Retinal pigment epithelial cell (primary cell): ENCODE data around the gene SCRN3.

Experiments used
- DNase-seq: peaks from one replicate; pipeline ENCODE4 v3.0.0-alpha.2; 2010; ENCODE audit warnings: low read depth
- H3K4me3 ChIP-seq: 2 replicates; pipeline ENCODE4 v1.5.1; 2011; ENCODE audit warnings: mild to moderate bottlenecking, low read length, control low read depth, moderate library complexity
- TF ChIP-seq, protein P1 (sequence below): conservative IDR thresholded peaks from 2 replicates; pipeline ENCODE4 v1.5.1; 2011; ENCODE audit warnings: low read depth, low read length, control low read depth, inconsistent platforms

Gene SCRN3

DNA sequence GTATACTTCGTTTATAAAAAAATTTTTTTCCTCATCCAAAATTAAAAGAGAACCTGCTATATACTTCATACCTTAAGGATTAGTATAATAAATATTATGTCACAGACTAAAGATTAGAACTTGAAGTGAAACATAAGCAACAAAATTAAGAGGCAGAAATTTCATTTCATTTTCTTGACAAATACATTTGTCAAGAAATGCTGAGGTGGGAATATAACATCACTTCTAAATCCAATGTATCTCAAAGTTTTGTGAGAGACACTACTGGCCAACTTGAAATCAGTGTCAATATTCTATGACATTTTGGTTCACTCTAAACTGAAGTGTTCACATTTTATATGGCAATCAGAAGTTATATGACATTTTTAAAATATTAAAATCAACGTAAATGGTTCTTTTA, 43.8 kb downstream of the SCRN3 start:
- TF ChIP-seq, protein P1, sequence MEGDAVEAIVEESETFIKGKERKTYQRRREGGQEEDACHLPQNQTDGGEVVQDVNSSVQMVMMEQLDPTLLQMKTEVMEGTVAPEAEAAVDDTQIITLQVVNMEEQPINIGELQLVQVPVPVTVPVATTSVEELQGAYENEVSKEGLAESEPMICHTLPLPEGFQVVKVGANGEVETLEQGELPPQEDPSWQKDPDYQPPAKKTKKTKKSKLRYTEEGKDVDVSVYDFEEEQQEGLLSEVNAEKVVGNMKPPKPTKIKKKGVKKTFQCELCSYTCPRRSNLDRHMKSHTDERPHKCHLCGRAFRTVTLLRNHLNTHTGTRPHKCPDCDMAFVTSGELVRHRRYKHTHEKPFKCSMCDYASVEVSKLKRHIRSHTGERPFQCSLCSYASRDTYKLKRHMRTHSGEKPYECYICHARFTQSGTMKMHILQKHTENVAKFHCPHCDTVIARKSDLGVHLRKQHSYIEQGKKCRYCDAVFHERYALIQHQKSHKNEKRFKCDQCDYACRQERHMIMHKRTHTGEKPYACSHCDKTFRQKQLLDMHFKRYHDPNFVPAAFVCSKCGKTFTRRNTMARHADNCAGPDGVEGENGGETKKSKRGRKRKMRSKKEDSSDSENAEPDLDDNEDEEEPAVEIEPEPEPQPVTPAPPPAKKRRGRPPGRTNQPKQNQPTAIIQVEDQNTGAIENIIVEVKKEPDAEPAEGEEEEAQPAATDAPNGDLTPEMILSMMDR: no peak
- no peak overlapping the region for H3K4me3 ChIP-seq
- DNase-seq: no peak

DNA sequence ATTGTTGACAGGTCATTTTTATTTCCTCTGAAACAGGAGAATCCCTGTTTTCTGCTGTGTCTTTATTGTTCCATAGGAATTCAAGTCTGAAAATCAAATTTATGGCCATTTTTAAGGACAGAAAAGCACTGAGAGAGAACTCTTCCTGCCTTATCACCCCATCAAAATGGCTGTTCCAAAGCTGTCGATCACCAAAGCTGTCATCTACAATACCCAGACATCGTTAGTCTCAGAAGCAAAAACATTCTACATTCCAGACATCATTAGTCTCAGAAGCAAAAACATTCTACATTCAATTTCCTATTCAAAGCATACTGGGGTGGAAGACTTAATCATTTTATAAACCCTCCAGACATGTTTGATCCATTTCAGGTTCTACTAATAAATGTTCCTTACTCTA, 44.4 kb downstream of the SCRN3 start:
- H3K4me3 ChIP-seq: no peak overlapping the region
- TF ChIP-seq, protein P1: no peak
- DNase-seq: no peak

DNA sequence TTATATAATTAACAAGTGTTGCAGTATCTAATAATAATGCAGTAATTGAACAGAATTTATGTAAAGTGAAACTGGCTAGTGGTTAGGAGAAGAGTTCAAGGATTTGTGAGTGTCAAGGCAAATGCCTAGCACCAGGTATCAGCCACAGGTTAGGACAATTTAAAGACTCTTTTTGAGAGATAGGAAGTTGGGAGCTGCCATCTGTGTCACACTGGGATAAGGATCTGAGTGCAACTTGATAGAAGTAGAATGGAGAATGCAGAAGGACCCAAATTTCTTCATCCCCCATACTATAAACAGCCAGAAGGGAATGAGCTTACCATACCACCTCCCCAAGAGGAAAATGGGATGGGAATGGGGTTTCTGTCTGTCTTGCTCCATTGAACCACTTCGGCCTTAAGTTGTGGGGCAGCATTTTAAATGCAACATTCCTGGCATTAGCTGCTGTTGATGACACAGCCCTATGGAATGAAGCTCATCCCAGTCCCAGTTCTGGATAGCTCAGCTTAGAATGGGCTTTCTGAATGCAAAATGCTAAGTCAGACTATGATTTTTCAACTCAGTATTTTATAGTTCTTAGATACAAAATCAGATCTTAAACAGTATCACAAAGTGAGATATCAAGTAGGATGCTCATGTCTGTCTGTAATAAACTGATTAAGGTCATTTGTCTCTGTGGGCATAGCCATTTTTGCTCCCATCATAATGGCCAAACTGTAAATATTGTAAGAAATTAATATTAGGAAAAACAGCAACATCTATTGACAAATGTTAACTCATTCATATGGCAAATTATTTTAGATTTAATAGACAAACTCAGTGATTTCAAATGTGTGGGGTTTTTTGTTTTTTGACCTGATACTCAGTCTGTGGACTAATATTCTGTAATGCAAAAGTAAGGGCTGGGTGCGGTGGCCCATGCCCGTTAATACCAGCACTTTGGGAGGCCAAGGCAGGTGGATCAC, 47.3 kb downstream of the SCRN3 start:
- H3K4me3 ChIP-seq: no peak overlapping the region
- peak; percentile 24 for DNase-seq
- TF ChIP-seq, protein P1: no peak

DNA sequence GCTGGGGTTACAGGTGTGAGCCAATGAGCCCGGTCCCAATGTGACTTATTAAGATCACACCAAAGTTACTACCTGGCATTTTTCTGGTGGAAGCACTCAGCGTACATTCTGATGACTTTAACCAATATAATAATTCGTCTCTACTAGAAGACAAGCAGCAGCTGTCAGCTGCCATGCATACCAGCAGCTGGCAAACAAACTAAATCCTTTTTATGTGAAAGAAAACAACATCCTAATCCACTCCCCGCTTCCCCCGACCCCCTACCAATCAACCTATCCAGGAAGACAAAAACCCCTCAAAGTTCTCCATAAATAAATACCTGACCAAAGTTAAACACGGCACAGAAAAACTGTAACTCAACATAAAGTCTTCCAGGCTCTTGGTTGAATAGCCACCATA, 49.2 kb downstream of the SCRN3 start:
- TF ChIP-seq, protein P1: no peak
- no peak overlapping the region for H3K4me3 ChIP-seq
- no peak for DNase-seq

DNA sequence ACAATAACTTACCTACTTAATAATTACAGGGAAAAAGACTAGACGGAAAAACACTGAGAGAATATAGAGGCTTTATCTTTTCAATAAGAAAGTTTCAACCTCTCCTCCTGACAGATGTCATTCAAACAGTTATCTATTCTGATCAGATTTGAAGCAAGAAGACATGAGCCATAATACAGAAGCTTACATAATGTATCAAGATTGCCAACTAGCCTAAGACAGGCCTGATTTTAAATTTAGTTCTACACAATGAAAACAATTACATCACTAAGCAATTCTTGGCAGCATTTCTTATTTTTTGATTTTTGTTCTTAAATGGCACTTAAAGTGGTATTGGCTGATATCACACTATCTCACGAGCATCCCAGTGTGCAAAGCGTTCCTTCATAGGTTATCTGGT, 49.7 kb downstream of the SCRN3 start:
- no peak for DNase-seq
- TF ChIP-seq, protein P1: no peak

DNA sequence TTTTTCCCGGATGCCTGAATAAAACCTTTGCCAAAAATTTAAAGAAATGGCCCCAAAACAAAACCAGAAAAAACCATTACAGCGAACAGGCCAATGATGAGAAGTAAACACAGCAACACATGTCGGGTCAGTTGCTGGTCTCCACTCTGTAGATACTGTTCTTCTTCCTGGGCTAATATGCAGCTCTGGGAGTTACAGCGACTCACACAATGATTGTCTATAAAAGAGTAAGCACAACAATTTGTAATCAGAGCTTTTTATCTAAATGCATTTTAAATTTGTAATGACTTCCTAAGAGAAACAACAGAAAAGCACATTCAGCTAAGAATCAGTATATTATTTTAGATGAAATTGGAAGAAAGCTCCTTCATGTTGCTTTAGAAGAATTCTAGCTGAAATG, 51.0 kb downstream of the SCRN3 start:
- no peak overlapping the region for H3K4me3 ChIP-seq
- no peak for DNase-seq
- TF ChIP-seq, protein P1: no peak

More for the DNA sequence above, 49.7 kb downstream of the SCRN3 start:
- H3K4me3 ChIP-seq: no peak overlapping the region

DNA sequence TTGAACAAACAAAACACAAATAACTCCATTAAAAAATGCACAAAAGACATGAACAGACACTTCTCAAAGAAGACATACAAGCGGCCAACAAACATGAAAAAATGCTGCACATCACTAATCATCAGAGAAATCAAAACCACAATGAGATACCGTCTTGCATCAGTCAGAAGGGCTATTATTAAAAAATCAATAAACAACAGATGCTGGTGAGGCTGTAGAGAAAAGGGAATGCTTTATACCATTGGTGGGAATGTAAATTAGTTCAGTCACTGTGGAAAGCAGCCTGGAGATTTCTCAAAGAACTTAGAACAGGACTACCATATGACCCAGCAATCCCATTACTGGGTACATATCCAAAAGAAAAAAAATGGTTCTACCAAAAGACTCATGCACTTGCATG, 53.5 kb downstream of the SCRN3 start:
- TF ChIP-seq, protein P1: no peak
- DNase-seq: no peak
- no peak overlapping the region for H3K4me3 ChIP-seq
